Iris pigment epithelial cell (primary cell): ENCODE results near the gene FBN2.
"Not testable (repeated sequence)": the region's sequence is repeated elsewhere in the genome, so short reads cannot be mapped to it uniquely, and the experiment has no call there.

Experiments
- DNase-seq: peaks from one replicate; pipeline ENCODE4 v3.0.0-alpha.2; 2011; ENCODE audit warnings: low read depth

FBN2 gene

GRCh38 chr5:128478386-128479368 is 59.4 kb downstream of the FBN2 start:
- DNase-seq: peak; percentile 25

- no peak for DNase-seq
Measured at GRCh38 chr5:128477944-128478343, 60.1 kb downstream of the FBN2 start.

GRCh38 chr5:128475693-128476092 is 62.4 kb downstream of the FBN2 start:
- no peak for DNase-seq

GRCh38 chr5:128472919-128473318 is 65.1 kb downstream of the FBN2 start:
- DNase-seq: no peak

- DNase-seq: peak; percentile 68
Measured at GRCh38 chr5:128472036-128472435, 66.0 kb downstream of the FBN2 start.

GRCh38 chr5:128470663-128471062 is 67.4 kb downstream of the FBN2 start:
- DNase-seq: peak; percentile 73

GRCh38 chr5:128469912-128470311 is 68.1 kb downstream of the FBN2 start:
- peak; percentile 35 for DNase-seq

- no peak for DNase-seq
Measured at GRCh38 chr5:128466980-128467379, 71.1 kb downstream of the FBN2 start.

GRCh38 chr5:128466554-128466953 is 71.5 kb downstream of the FBN2 start:
- DNase-seq: peak; percentile 53

- no peak for DNase-seq
Measured at GRCh38 chr5:128464596-128464995, 73.4 kb downstream of the FBN2 start.

- no peak for DNase-seq
Measured at GRCh38 chr5:128462330-128462729, 75.7 kb downstream of the FBN2 start.

GRCh38 chr5:128457147-128457915 is 80.7 kb downstream of the FBN2 start:
- DNase-seq: not testable (repeated sequence)

- DNase-seq: no peak
Measured at GRCh38 chr5:128455841-128456361, 82.1 kb downstream of the FBN2 start.

GRCh38 chr5:128453121-128453520 is 84.9 kb downstream of the FBN2 start:
- no peak for DNase-seq

GRCh38 chr5:128447224-128447623 is 90.8 kb downstream of the FBN2 start:
- not testable (repeated sequence) for DNase-seq

- DNase-seq: no peak
Measured at GRCh38 chr5:128441941-128442350, 96.1 kb downstream of the FBN2 start.

GRCh38 chr5:128441165-128441564 is 96.9 kb downstream of the FBN2 start:
- no peak for DNase-seq

GRCh38 chr5:128436749-128437188 is 101.3 kb downstream of the FBN2 start:
- peak; percentile 95 for DNase-seq

- DNase-seq: no peak
Measured at GRCh38 chr5:128435861-128436260, 102.2 kb downstream of the FBN2 start.

GRCh38 chr5:128434993-128435392 is 103.1 kb downstream of the FBN2 start:
- DNase-seq: no peak

- no peak for DNase-seq
Measured at GRCh38 chr5:128432913-128433440, 105.1 kb downstream of the FBN2 start.

GRCh38 chr5:128427921-128428320 is 110.1 kb downstream of the FBN2 start:
- peak; percentile 53 for DNase-seq
